Measurements from ENCODE around the gene GALM.

- TF ChIP-seq REST (IDR thresholded peaks at IDR 0.05; ENCODE audit: insufficient read depth in 1 of 2, low read depth in 2 of 2, low read length in 2 of 2), result no peak
- no peak for TF ChIP-seq TAF1 (IDR thresholded peaks at IDR 0.05; ENCODE audit: borderline replicate concordance, insufficient read depth, low read length)
- TF ChIP-seq SIN3A (IDR thresholded peaks at IDR 0.05; ENCODE audit: borderline replicate concordance, insufficient read depth, low read length), result no peak
These were observed 79.4 kb downstream of the GALM start for GRCh38 chr2:38745267-38745666.

Measured in PFSK-1 (cell line).